Neural cell (in vitro differentiated cells): ENCODE measurements around the gene CYP2W1. TPM values are rescaled to one million over a fixed set of nuclear protein-coding genes. Genes with fewer than 3 reads are reported as not detected.

Source experiments
- H2AFZ ChIP-seq: fragments of 200-600, 300-800 bp; sonication (generic), shearing (Covaris generic); 2 replicates; pipeline ENCODE4 v1.6.0; 2014; ENCODE audit warnings: low read depth, mild to moderate bottlenecking, antibody characterized with exemption, low read length, moderate library complexity
- H3F3A ChIP-seq: fragments of 200-600 bp; shearing (Covaris generic); 2 replicates; pipeline ENCODE4 v1.6.1; 2016; ENCODE audit warnings: mild to moderate bottlenecking, moderate library complexity, mixed read lengths, antibody characterized with exemption, low read length; ENCODE audit not compliant: insufficient read depth, poor library complexity, severe bottlenecking
- H3K27ac ChIP-seq: fragments of 200-600, 300-800 bp; sonication (generic), shearing (Covaris generic); 2 replicates; pipeline ENCODE4 v1.5.1; 2014; ENCODE audit warnings: mild to moderate bottlenecking, low read length, moderate library complexity
- H3K27me3 ChIP-seq: fragments of 300-800, 200-600 bp; sonication (generic), shearing (Covaris generic); 2 replicates; pipeline ENCODE4 v1.6.0; 2014; ENCODE audit warnings: mild to moderate bottlenecking, low read depth, low read length, moderate library complexity; ENCODE audit not compliant: insufficient read depth
- H3K36me3 ChIP-seq: fragments of 300-800, 200-600 bp; sonication (generic), shearing (Covaris generic); 2 replicates; pipeline ENCODE4 v1.5.1; 2014; ENCODE audit warnings: mild to moderate bottlenecking, antibody characterized with exemption, low read length, moderate library complexity; ENCODE audit not compliant: insufficient read depth
- H3K4me2 ChIP-seq: fragments of 300-800, 200-600 bp; sonication (generic), shearing (Covaris generic); 2 replicates; pipeline ENCODE4 v1.6.0; 2014; ENCODE audit warnings: mild to moderate bottlenecking, low read length
- H3K4me3 ChIP-seq: fragments of 300-800, 200-600 bp; sonication (generic), shearing (Covaris generic); 2 replicates; pipeline ENCODE4 v1.5.1; 2014; ENCODE audit warnings: mild to moderate bottlenecking, low read length, moderate library complexity
- H3K79me2 ChIP-seq: fragments of 200-600 bp; shearing (Covaris generic); replicated peaks from 2 replicates; pipeline ENCODE4 v1.6.0; 2014; ENCODE audit warnings: mild to moderate bottlenecking, low read length, moderate library complexity; ENCODE audit not compliant: insufficient read depth
- H3K9ac ChIP-seq: fragments of 300-800, 200-600 bp; sonication (generic), shearing (Covaris generic); 2 replicates; pipeline ENCODE4 v1.6.1; 2016; ENCODE audit warnings: mild to moderate bottlenecking, low read length, mixed read lengths
- H3K9me2 ChIP-seq: fragments of 200-600 bp; shearing (Covaris generic); 2 replicates; pipeline ENCODE4 v1.6.1; 2016; ENCODE audit warnings: mild to moderate bottlenecking, low read length, mixed read lengths; ENCODE audit not compliant: insufficient read depth
- H3K9me3 ChIP-seq: fragments of 200-600, 300-800 bp; sonication (generic), shearing (Covaris generic); 2 replicates; pipeline ENCODE4 v1.6.1; 2016; ENCODE audit warnings: mild to moderate bottlenecking, mixed run types, low read length, moderate library complexity, mixed read lengths
- H4K20me1 ChIP-seq: fragments of 200-600 bp; shearing (Covaris generic); 2 replicates; pipeline ENCODE4 v1.6.1; 2016; ENCODE audit warnings: mild to moderate bottlenecking, mixed run types; ENCODE audit not compliant: insufficient read depth
- CTCF ChIP-seq: fragments of 450-650 bp; IDR thresholded peaks from 2 replicates; pipeline ENCODE4 v1.5.1; 2014; ENCODE audit warnings: antibody characterized with exemption, mild to moderate bottlenecking, moderate library complexity; ENCODE audit not compliant: poor library complexity, severe bottlenecking
- EP300 ChIP-seq: fragments of 450-650 bp; conservative IDR thresholded peaks from 2 replicates; pipeline ENCODE4 v1.6.1; 2014; ENCODE audit warnings: antibody characterized with exemption, mild to moderate bottlenecking, moderate library complexity; ENCODE audit not compliant: poor library complexity, severe bottlenecking
- EZH2 ChIP-seq: fragments of 200-600, 300-800 bp; shearing (Covaris generic), sonication (generic); IDR thresholded peaks from 2 replicates; pipeline ENCODE4 v1.6.1; 2014; ENCODE audit warnings: antibody characterized with exemption, low read length, borderline replicate concordance, mild to moderate bottlenecking; ENCODE audit not compliant: insufficient read depth, poor library complexity, severe bottlenecking
- MXI1 ChIP-seq: fragments of 450-650 bp; conservative IDR thresholded peaks from 2 replicates; pipeline ENCODE4 v1.6.1; 2014; ENCODE audit warnings: antibody characterized with exemption, mild to moderate bottlenecking; ENCODE audit not compliant: poor library complexity, severe bottlenecking
- POLR2AphosphoS5 ChIP-seq: IDR thresholded peaks from 2 replicates; pipeline ENCODE4 v1.6.1; 2012
- RAD21 ChIP-seq: fragments of 450-650 bp; conservative IDR thresholded peaks from 2 replicates; pipeline ENCODE4 v1.6.1; 2014; ENCODE audit warnings: antibody characterized with exemption, mild to moderate bottlenecking, moderate library complexity
- REST ChIP-seq: IDR thresholded peaks from 2 replicates; pipeline ENCODE4 v1.6.1; 2012; ENCODE audit warnings: borderline replicate concordance
- SMC3 ChIP-seq: fragments of 450-650 bp; conservative IDR thresholded peaks from 2 replicates; pipeline ENCODE4 v1.6.1; 2014; ENCODE audit warnings: antibody characterized with exemption, mild to moderate bottlenecking, moderate library complexity; ENCODE audit not compliant: poor library complexity
- TAF1 ChIP-seq: IDR thresholded peaks from 2 replicates; pipeline ENCODE4 v1.6.1; 2012; ENCODE audit warnings: low read depth
- polyA plus RNA-seq: library from polyadenylated mRNA; depleted of rRNA; stranded (reverse); fragments of >200 nt; gene quantifications from 2 replicates; pipeline ENCODE4 v1.2.3, GENCODE V29; 2014

Gene CYP2W1
- polyA plus RNA-seq, 1 donor from 2014 or later: not detected

- Histone ChIP-seq H3K4me2 (no peak overlapping the region), H3K9me2 (no peaks in the 10 kb centered on the region), H2AFZ (no peak overlapping the region), H4K20me1 (no peaks in the 10 kb centered on the region), H3K9me3 (no peaks in the 10 kb centered on the region), H3K27ac (no peak overlapping the region), H3K79me2 (no peaks in the 10 kb centered on the region), H3K27me3 (no peaks in the 10 kb centered on the region), H3K9ac (no peak overlapping the region), H3K4me3 (no peak overlapping the region), H3K36me3 (no peaks in the 10 kb centered on the region), H3F3A (no peaks in the 10 kb centered on the region)
- TF ChIP-seq REST (no peak), MXI1 (no peak), SMC3 (no peak), POLR2AphosphoS5 (no peak), TAF1 (no peak), CTCF (no peak), EZH2 (no peak), EP300 (no peak), RAD21 (no peak)
These were observed 424 bp upstream of the CYP2W1 start for GRCh38 chr7:982511-983003.

- H3F3A ChIP-seq: no peaks in the 10 kb centered on the region
- H3K27ac ChIP-seq: no peak overlapping the region
- H3K79me2 ChIP-seq: no peaks in the 10 kb centered on the region
- no peak overlapping the region for H3K4me2 ChIP-seq
- no peaks in the 10 kb centered on the region for H3K27me3 ChIP-seq
- no peak for TF ChIP-seq RAD21
- TF ChIP-seq EZH2: no peak
- no peak for TF ChIP-seq EP300
- no peak for TF ChIP-seq CTCF
- TF ChIP-seq POLR2AphosphoS5: no peak
- no peak for TF ChIP-seq TAF1
- no peak for TF ChIP-seq SMC3
- no peak for TF ChIP-seq MXI1
- no peaks in the 10 kb centered on the region for H3K9me2 ChIP-seq
- H3K4me3 ChIP-seq: no peak overlapping the region
- H3K9me3 ChIP-seq: no peaks in the 10 kb centered on the region
- H3K36me3 ChIP-seq: no peaks in the 10 kb centered on the region
- no peak overlapping the region for H2AFZ ChIP-seq
- H4K20me1 ChIP-seq: no peaks in the 10 kb centered on the region
- no peak overlapping the region for H3K9ac ChIP-seq
These were observed 663 bp downstream of the CYP2W1 start for GRCh38 chr7:983616-984071.
